HL-60/S4 (cell line): ENCODE measurements around the gene DDR2.

Experiments
- in situ Hi-C: fragments of 300-500 bp; cut with MboI; formaldehyde crosslinking; loops from 2 replicates; pipeline ENCODE4 v1.14.3; 2022; ENCODE audit warnings: low sequenced_read_pairs

Gene DDR2

DNA sequence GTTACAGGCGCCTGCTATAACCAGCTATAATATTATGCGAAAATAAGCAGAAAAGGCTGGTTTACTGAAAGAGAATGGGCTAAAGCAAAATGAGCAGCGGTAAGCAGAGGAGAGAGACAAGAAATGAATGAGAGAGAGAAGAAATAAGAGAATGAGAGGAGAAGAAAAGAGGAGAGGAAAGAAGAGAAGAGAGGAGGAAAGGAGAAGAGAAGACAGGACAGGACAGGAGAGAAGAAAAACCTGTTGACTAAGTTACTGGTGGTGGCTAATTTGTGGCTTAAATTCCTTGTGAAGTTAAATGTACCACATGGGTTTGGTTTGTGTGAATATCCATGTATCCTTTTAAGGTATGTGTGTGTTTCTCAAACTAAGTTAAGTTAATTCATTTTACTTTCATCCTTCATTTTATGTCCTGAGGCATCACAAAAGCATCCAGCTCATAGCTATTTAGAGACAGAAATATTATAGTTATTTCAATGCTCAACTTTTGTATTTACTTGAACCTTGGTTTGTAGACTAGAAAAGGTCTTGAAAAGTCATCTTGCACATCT lies 3.1 kb upstream of the DDR2 start:
- in situ Hi-C loops: loop anchor here (25.0 kb wide), 1 partner anchor 267 kb away; no protein-coding TSS in a partner anchor

DNA sequence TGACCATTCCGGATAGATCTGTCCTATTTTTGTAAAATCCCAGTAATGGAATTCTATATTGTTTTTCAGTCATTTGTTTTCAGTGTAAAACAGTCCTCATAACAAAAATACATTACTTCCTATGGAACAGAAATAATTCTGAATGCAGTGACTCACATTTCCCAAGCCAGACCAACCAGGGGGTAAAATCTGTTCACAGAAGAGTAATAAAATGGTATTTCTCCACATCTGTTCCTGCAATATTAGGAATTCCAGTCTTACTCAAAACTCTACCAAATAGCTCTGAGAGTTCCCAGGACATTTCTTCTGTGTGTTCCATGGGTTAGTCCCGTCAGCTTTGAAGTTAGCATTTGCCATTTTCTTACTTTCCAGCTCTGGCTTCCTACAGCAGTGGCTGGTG lies 2.6 kb upstream of the DDR2 start:
- in situ Hi-C loops: loop anchor here (25.0 kb wide), 1 partner anchor 267 kb away; no protein-coding TSS in a partner anchor

DNA sequence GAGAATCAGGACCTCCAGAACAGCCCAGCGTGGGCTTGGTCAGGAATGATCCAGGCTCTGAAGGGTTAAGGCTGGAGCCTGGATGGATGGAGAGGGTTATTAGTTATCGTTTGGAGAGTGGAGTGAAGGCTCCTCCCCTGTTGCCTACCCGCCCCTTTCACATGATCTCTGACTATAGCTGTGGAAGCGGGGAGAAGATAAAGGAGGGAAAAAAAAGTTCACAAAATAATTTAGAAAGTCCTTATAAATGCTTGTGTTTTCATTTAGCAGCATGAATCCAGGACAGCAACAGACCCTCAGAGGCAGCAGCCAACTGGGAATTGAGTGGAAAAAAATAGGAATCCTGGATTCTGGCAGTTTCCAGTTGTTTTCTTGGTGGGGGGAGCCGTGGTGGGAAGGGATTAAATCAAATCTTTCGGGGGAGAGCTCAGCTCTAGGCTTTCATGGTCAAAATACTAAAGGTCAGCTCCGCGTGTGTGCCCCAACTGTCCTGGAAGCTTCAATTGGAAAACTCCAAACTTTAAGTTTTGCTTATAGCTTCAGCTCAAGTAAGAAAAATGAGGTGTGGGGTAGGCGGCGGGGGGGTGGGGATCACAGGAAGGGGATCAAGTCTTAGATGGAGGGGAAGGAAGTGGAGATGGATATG lies 595 bp upstream of the DDR2 start:
- in situ Hi-C loops: loop anchor here (25.0 kb wide), 1 partner anchor 269 kb away; no protein-coding TSS in a partner anchor

GRCh38 chr1:162632698-162633080 lies 425 bp downstream of the DDR2 start:
- in situ Hi-C loops: loop anchor here (25.0 kb wide), 1 partner anchor 270 kb away; no protein-coding TSS in a partner anchor

GRCh38 chr1:162633081-162633762 lies 958 bp downstream of the DDR2 start:
- in situ Hi-C loops: loop anchor here (25.0 kb wide), 1 partner anchor 271 kb away; no protein-coding TSS in a partner anchor

- in situ Hi-C loops: loop anchor here (25.0 kb wide), 1 partner anchor 273 kb away; no protein-coding TSS in a partner anchor
Measured at GRCh38 chr1:162635418-162635817, 3.2 kb downstream of the DDR2 start.

- in situ Hi-C loops: loop anchor here (25.0 kb wide), 1 partner anchor 277 kb away; no protein-coding TSS in a partner anchor
Measured at GRCh38 chr1:162639718-162640117, 7.5 kb downstream of the DDR2 start.

- in situ Hi-C loops: loop anchor here (25.0 kb wide), 1 partner anchor 279 kb away; no protein-coding TSS in a partner anchor
Measured at GRCh38 chr1:162641114-162641513, 8.8 kb downstream of the DDR2 start.

- in situ Hi-C loops: loop anchor here (25.0 kb wide), 1 partner anchor 283 kb away; no protein-coding TSS in a partner anchor
Measured at GRCh38 chr1:162644986-162645314, 12.7 kb downstream of the DDR2 start.

DNA sequence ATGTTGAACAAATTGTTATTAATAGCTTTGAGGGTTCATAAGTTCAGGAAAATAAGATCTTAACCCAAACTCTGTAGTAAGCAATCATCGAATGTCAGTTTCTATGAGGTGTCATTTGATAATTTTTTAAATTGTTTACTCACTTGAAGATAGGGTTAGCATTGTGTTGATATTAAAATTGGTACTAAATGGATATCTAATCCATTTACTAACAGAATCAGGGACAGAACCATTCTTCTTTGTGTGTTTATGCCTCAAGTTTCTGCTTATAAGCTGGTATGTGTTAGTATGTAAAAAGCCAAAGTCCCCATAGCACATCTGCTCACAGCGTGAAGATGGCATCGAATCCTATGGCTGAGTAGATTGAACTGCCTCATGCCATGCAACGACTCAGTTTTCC lies 13.4 kb downstream of the DDR2 start:
- in situ Hi-C loops: loop anchor here (25.0 kb wide), 1 partner anchor 283 kb away; no protein-coding TSS in a partner anchor

GRCh38 chr1:162649583-162649982 lies 17.3 kb downstream of the DDR2 start:
- in situ Hi-C loops: loop anchor here (25.0 kb wide), 1 partner anchor 287 kb away; no protein-coding TSS in a partner anchor

- in situ Hi-C loops: no loop called here
Measured at GRCh38 chr1:162654915-162655620, 22.8 kb downstream of the DDR2 start.

DNA sequence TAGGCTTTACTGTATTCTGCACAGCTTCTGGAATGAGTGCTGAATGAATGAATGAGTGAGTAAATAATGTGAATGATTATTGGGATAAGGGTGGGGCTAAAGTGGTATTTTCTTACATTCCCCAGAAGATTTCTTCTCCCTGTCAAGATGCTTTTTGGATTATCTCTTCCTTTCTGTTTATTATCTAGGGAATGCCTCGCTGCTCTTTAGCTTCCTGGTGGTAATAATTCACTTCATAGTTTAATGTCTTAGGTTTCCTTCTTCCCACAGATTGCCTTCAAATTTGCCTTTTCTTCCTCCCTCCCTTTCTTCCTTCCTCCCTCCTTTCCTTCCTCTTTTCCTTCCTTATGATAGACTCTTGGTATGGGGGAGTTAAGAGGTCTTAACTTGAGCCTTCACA lies 24.0 kb downstream of the DDR2 start:
- in situ Hi-C loops: no loop called here

- in situ Hi-C loops: no loop called here
Measured at GRCh38 chr1:162660574-162660973, 28.3 kb downstream of the DDR2 start.

DNA sequence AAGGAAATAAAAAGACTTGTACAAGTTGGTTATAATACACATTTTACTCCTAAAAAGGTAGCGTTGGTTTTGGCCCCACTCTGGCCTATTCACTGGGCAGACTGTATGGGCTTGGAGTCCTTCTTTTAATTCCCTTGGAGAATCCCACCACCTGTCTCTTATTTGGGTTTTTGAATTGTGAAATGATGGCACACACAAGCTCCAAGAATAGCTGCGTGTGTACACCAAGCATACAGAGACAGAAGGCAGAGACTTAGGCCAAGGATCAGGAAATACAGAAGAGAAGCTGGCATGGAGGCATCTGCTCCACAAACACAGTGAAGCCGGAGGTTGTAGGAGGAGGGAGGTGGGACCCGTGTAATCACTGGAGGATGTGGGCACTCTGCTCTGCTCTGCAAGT lies 29.1 kb downstream of the DDR2 start:
- in situ Hi-C loops: no loop called here

- in situ Hi-C loops: no loop called here
Measured at GRCh38 chr1:162662013-162662412, 29.7 kb downstream of the DDR2 start.

DNA sequence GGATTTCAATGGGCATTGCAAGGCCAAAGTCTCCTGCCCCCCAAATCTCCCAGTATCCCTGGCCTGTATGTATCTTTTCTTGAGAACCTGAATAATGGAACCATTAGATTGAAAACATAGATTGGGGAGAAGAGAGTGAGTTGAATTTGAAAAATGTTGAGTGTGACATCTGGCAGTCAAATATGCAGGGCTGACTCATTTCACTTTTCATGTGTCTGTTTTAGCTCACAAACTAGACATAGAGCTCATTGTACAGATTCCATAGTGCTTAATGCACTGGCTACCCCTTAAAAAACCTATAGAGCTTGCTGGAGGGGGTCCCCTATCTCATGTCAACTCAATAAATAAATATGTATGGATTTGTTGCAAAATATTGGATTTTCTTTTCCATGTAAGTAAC lies 30.8 kb downstream of the DDR2 start:
- in situ Hi-C loops: no loop called here

- in situ Hi-C loops: no loop called here
Measured at GRCh38 chr1:162663589-162664106, 31.4 kb downstream of the DDR2 start.

- in situ Hi-C loops: no loop called here
Measured at GRCh38 chr1:162666006-162666645, 33.9 kb downstream of the DDR2 start.

GRCh38 chr1:162667381-162668080 lies 35.3 kb downstream of the DDR2 start:
- in situ Hi-C loops: no loop called here
